Heart left ventricle (tissue), 13 donors: ENCODE measurements around the gene TOP1.

Experiments
- CTCF ChIP-seq, 12 donors: fragments of 200-600 bp; sonication (generic) in 4 of 12; IDR thresholded peaks; one replicate each; pipeline versions ENCODE4 v1.5.0 to v1.8.0; 2018 to 2022; ENCODE audit warnings: antibody characterized with exemption in 12 of 12, mild to moderate bottlenecking in 5 of 12
- POLR2A ChIP-seq, 2 donors: fragments of 450-650 bp; IDR thresholded peaks; one replicate each; pipeline ENCODE4 v1.6.1; 2017; ENCODE audit warnings: antibody characterized with exemption in 2 of 2, mild to moderate bottlenecking in 2 of 2, moderate library complexity in 2 of 2
- donor health status: ischemic (EF 13 %, LVEDD 7.1; RV severe dilation, severe dysfunction).
- donor health status: DM: no; HTN: yes; CAD: no.
- donor health status: DM: no; HTN: no; CAD: no.
- donor health status: ischemic (EF 25% LVEDD 6.9; RV normal size, moderate dysfunction).
- donor health status: ischemic (EF 25% LVEDD 5.7; RV mildly dilated, moderate dysfunction).
- donor health status: ischemic (EF 35%, LVEDD 5.7; RV mildly dilated, moderate dysfunction).
- donor health status: nonischemic (EF 11% LVEDD 7.7; RV severe dilation, severe dysfunction).
- donor health status: DM: yes; HTN: yes; CAD: no.
- donor health status: PGD.
- donor health status: ischemic (EF 29% LVEDD 5.4; RV normal size, mild dysfunction).
- donor health status: nonischemic (EF 23%, LVEDD 6.1; RV moderate dilation, normal function).

- TF ChIP-seq CTCF (IDR thresholded peaks at IDR 0.05) (no peak), POLR2A (IDR thresholded peaks at IDR 0.05) (no peak)
Measured at GRCh38 chr20:41054070-41054846, 25.6 kb downstream of the TOP1 start.
